SU-DHL-6 (cell line): Measurements from ENCODE around the gene ASCL2.

ENCODE experiments used
- EZH2phosphoT487 ChIP-seq: fragments of 200-600 bp; sonication (generic), shearing (Covaris generic); conservative IDR thresholded peaks from 2 replicates; pipeline ENCODE4 v1.6.1; 2018; ENCODE audit warnings: mild to moderate bottlenecking, antibody characterized with exemption, low read length, moderate library complexity, mixed read lengths
- TF ChIP-seq, protein P1 (sequence below): fragments of 200-600 bp; sonication (generic); IDR thresholded peaks from one replicate; pipeline ENCODE4 v1.5.1; 2017; ENCODE audit warnings: antibody characterized with exemption, mild to moderate bottlenecking, low read length, moderate library complexity; ENCODE audit not compliant: insufficient read depth, poor library complexity, severe bottlenecking

DNA sequence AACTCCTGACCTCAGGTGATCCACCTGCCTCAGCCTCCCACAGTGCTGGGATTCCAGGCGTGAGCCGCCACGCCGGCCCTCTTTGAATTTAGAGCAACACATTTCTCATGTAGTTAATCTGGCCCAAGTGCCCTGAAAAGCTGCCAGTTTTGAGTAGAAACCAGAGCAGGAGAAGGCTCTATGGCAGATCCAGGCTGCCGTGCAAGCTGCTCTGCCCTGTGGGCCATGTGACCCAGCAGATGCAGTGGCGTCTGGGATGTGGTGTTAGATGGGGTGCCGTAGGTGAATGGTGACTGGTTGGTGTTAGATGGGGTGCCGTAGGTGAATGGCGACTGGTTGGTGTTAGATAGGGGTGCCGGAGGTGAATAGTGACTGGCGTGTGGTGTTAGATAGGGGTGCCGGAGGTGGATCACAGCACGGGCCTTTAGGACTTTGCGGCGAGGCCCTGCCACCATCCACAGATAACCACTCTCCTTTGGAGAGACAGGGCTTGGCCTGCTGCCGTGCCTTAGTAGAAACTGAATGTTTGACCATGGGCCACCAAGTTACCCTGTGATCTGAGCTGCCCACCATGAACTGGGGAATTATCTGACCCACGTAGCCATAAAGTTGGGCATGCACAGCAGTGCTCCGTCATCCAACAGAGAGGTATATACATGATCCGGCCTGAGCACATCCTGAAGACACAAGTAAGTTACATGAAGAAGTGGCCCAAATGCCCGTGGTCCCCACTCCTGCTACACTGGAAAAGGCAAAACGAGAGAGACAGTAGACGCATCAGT, 32.7 kb downstream of the ASCL2 start:
- TF ChIP-seq, protein P1, sequence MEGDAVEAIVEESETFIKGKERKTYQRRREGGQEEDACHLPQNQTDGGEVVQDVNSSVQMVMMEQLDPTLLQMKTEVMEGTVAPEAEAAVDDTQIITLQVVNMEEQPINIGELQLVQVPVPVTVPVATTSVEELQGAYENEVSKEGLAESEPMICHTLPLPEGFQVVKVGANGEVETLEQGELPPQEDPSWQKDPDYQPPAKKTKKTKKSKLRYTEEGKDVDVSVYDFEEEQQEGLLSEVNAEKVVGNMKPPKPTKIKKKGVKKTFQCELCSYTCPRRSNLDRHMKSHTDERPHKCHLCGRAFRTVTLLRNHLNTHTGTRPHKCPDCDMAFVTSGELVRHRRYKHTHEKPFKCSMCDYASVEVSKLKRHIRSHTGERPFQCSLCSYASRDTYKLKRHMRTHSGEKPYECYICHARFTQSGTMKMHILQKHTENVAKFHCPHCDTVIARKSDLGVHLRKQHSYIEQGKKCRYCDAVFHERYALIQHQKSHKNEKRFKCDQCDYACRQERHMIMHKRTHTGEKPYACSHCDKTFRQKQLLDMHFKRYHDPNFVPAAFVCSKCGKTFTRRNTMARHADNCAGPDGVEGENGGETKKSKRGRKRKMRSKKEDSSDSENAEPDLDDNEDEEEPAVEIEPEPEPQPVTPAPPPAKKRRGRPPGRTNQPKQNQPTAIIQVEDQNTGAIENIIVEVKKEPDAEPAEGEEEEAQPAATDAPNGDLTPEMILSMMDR = no peak
- no peak for TF ChIP-seq EZH2phosphoT487
